Progenitor cell of endocrine pancreas (in vitro differentiated cells): ENCODE results near the gene SP7. TPM values are rescaled to one million over a fixed set of nuclear protein-coding genes. Genes with fewer than 3 reads are reported as not detected.
"Not testable (repeated sequence)": the region's sequence is repeated elsewhere in the genome, so short reads cannot be mapped to it uniquely, and the experiment has no call there.

ENCODE experiments used
- DNase-seq: peaks from one replicate; pipeline ENCODE4 v3.0.0; 2021; ENCODE audit warnings: low spot score; ENCODE audit not compliant: unreplicated experiment
- H3K27ac Mint-ChIP-seq: 2 replicates; pipeline ENCODE4 v1.8.0; 2021; ENCODE audit warnings: mild to moderate bottlenecking, moderate library complexity, mixed read lengths
- H3K27me3 Mint-ChIP-seq: 2 replicates; pipeline ENCODE4 v1.8.0; 2021; ENCODE audit warnings: mixed read lengths
- H3K36me3 Mint-ChIP-seq: 2 replicates; pipeline ENCODE4 v1.8.0; 2022; ENCODE audit warnings: mixed read lengths; ENCODE audit not compliant: insufficient read depth
- H3K4me1 Mint-ChIP-seq: 2 replicates; pipeline ENCODE4 v1.8.0; 2021; ENCODE audit warnings: low read depth, mixed read lengths
- H3K4me3 Mint-ChIP-seq: 2 replicates; pipeline ENCODE4 v1.8.0; 2021; ENCODE audit warnings: low read depth, mild to moderate bottlenecking, moderate library complexity, mixed read lengths
- H3K9me3 Mint-ChIP-seq: 2 replicates; pipeline ENCODE4 v1.8.0; 2021; ENCODE audit warnings: low read depth, mixed read lengths
- total RNA-seq: library from RNA; stranded (reverse); gene quantifications from 2 replicates; pipeline ENCODE4 v1.2.1, GENCODE V29; 2021
- TF ChIP-seq, protein P1 (sequence below): fragments of 200-600 bp; sonication (generic); IDR thresholded peaks from one replicate; pipeline ENCODE4 v1.5.0; 2021; ENCODE audit warnings: antibody characterized with exemption, mild to moderate bottlenecking; ENCODE audit not compliant: unreplicated experiment

SP7 gene
- total RNA-seq, 1 donor from 2014 or later: 0.10 TPM

- DNase-seq: no peak
- peak overlapping the region; percentile 21 for H3K27ac Mint-ChIP-seq
- peak overlapping the region; percentile 98 for H3K4me3 Mint-ChIP-seq
- peaks cover 15% of the 10 kb centered on the region for H3K36me3 Mint-ChIP-seq
- peaks cover 30% of the 10 kb centered on the region for H3K4me1 Mint-ChIP-seq
- no peaks in the 10 kb centered on the region for H3K9me3 Mint-ChIP-seq
- H3K27me3 Mint-ChIP-seq: no peaks in the 10 kb centered on the region
- TF ChIP-seq, protein P1, sequence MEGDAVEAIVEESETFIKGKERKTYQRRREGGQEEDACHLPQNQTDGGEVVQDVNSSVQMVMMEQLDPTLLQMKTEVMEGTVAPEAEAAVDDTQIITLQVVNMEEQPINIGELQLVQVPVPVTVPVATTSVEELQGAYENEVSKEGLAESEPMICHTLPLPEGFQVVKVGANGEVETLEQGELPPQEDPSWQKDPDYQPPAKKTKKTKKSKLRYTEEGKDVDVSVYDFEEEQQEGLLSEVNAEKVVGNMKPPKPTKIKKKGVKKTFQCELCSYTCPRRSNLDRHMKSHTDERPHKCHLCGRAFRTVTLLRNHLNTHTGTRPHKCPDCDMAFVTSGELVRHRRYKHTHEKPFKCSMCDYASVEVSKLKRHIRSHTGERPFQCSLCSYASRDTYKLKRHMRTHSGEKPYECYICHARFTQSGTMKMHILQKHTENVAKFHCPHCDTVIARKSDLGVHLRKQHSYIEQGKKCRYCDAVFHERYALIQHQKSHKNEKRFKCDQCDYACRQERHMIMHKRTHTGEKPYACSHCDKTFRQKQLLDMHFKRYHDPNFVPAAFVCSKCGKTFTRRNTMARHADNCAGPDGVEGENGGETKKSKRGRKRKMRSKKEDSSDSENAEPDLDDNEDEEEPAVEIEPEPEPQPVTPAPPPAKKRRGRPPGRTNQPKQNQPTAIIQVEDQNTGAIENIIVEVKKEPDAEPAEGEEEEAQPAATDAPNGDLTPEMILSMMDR: no peak
These were observed 38.0 kb downstream of the SP7 start for GRCh38 chr12:53298164-53298563.

- H3K4me1 Mint-ChIP-seq: peaks cover 30% of the 10 kb centered on the region
- not testable (repeated sequence) for H3K36me3 Mint-ChIP-seq
These were observed 39.0 kb downstream of the SP7 start for GRCh38 chr12:53297106-53297505.

DNA sequence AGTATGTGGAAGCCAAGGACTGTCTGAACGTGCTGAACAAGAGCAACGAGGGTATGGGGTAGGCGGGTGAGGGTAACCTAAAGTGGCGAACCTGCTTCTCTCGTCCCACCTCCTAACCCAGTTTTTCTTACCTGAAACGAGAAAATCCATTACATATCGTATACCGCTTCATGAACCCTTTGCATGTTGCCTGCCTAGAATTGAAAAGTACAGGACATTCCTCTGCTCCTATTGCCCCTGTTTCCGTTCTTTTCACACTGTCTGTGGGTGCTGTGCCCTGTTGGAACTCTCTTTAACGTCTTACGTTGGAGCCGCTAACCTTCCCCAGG, 40.3 kb downstream of the SP7 start:
- Mint-ChIP-seq H3K27ac (peak overlapping the region; percentile 98), H3K36me3 (peaks cover 8% of the 10 kb centered on the region), H3K4me3 (peak overlapping the region; percentile 99), H3K4me1 (peaks cover 25% of the 10 kb centered on the region), H3K9me3 (no peaks in the 10 kb centered on the region), H3K27me3 (no peaks in the 10 kb centered on the region)
- TF ChIP-seq, protein P1: no peak
- no peak for DNase-seq

More at GRCh38 chr12:53297106-53297505, 39.0 kb downstream of the SP7 start:
- H3K4me3 Mint-ChIP-seq: peak overlapping the region; percentile 99
- not testable (repeated sequence) for H3K27ac Mint-ChIP-seq, H3K9me3 Mint-ChIP-seq, H3K27me3 Mint-ChIP-seq, DNase-seq

- Mint-ChIP-seq H3K9me3 (no peaks in the 10 kb centered on the region), H3K27ac (peak within 1 kb of the TSS; percentile 98), H3K27me3 (no peaks in the 10 kb centered on the region), H3K4me3 (peak within 1 kb of the TSS; percentile 99), H3K4me1 (peaks cover 21% of the 10 kb centered on the region), H3K36me3 (peaks cover 8% of the 10 kb centered on the region)
- peak; percentile 54 for DNase-seq
- TF ChIP-seq, protein P1: peak; percentile 12
These were observed 40.9 kb downstream of the SP7 start, which contains the start of gene PFDN5 for GRCh38 chr12:53295070-53295890. Gene PFDN5, plus strand, starts transcription at chr12:53295542. Its CDS starts 26 bp downstream, at chr12:53295568.

DNA sequence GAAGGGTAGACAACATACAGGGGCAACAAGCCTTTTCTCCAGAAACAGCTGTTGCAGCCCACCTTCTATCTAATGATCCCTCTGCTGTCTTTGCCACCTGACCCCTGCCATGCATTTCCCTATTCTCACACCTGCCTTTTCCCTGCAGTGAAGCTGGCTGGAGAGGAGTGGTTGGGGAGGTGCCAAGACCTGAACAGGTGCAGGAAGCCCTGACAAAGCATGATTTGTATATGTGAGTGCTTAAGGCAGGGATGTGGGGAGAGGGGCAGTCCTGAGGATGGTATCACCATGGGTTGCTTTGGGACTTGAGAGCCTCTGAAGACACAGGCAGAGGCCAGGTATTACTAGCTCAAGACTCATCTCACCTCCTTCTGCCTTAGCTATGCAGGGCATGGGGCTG, 43.7 kb downstream of the SP7 start:
- TF ChIP-seq, protein P1: no peak
- Mint-ChIP-seq H3K36me3 (peaks cover 5% of the 10 kb centered on the region), H3K4me3 (no peak overlapping the region), H3K4me1 (peaks cover 14% of the 10 kb centered on the region), H3K27ac (no peak overlapping the region), H3K9me3 (no peaks in the 10 kb centered on the region), H3K27me3 (no peaks in the 10 kb centered on the region)
- DNase-seq: no peak

DNA sequence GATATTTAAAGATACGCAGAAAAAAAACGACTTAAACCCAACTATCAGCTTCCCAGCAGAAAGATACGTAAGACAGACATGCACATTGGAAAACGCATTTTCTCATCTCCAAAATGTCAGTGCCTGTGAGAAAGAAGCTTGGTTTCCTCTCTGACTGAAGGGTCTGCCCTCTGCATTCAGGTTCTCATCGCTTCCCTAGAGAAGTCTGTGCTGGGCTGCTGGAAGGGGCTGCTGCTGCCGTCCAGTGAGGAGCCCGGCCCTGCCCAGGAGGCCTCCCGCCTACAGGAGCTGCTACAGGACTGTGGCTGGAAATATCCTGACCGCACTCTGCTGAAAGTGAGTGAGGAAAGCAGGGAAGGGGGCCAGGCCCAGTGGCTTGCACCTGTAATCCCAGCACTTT, 45.5 kb downstream of the SP7 start:
- Mint-ChIP-seq H3K27ac (no peak overlapping the region), H3K9me3 (no peaks in the 10 kb centered on the region), H3K4me1 (peaks cover 4% of the 10 kb centered on the region), H3K27me3 (no peaks in the 10 kb centered on the region), H3K4me3 (no peak overlapping the region), H3K36me3 (peaks cover 6% of the 10 kb centered on the region)
- TF ChIP-seq, protein P1: no peak
- DNase-seq: no peak
